ENCODE results near the gene MTOR. TPM values are rescaled to one million over a fixed set of nuclear protein-coding genes. Genes with fewer than 3 reads are reported as not detected.

The MTOR gene
- total and polyA plus RNA-seq, 2 donors (not counting 3 experiments of a cell fraction or from before 2014, with no cell fraction given): 33.5 to 50.4 TPM

- peak overlapping the region; percentile 14 for H2AFZ ChIP-seq (ENCODE audit: low read depth, low read length)
- H3K79me2 ChIP-seq (ENCODE audit: control insufficient read depth, insufficient read depth, low read length): peaks cover 17% of the 10 kb centered on the region
- dilution Hi-C loops (cut with MboI; ENCODE audit: extremely low pct_ligation_motif_present, low sequenced_read_pairs): no loop called here
- H3K9me3 ChIP-seq (replicated peaks; ENCODE audit: control insufficient read depth, insufficient read depth, low read length): no peaks in the 10 kb centered on the region
- FAIRE-seq (no peak), DNase-seq (ENCODE audit: low read depth, low spot score) (peak; percentile 63)
- no peaks in the 10 kb centered on the region for H3K36me3 ChIP-seq (ENCODE audit: control insufficient read depth in 2 of 2, extremely low read depth in 1 of 2, insufficient read depth in 2 of 2, low read length in 2 of 2)
- no TSS peak for BruUV-seq (replicated peaks)
- H3K4me2 ChIP-seq (ENCODE audit: insufficient read depth, low read length): peak overlapping the region; percentile 19
- no peaks in the 10 kb centered on the region for H3K27me3 ChIP-seq (ENCODE audit: control insufficient read depth in 2 of 2, insufficient read depth in 2 of 2, low read length in 2 of 2)
- no peak overlapping the region for H3K27ac ChIP-seq (ENCODE audit: insufficient read depth, low read depth, low read length)
- ChIA-PET CTCF (interaction anchor here (0.6 to 1.8 kb wide), 8 partner anchors 9 to 373 kb away, joined by 3 to 17 read pairs (median 6); partner anchors contain the start of gene MTOR), POLR2A (interaction anchor here (0.5 to 1.4 kb wide), 7 partner anchors 10 to 654 kb away, joined by 3 to 9 read pairs (median 4); partner anchors contain the start of genes KIAA2013 and MTOR)
- H3K4me1 ChIP-seq (ENCODE audit: control insufficient read depth, extremely low read depth, insufficient read depth, low read length): peaks cover 15% of the 10 kb centered on the region
- H3K4me3 ChIP-seq (replicated peaks in 1 of 3; ENCODE audit: insufficient read depth in 1 of 3, low read depth in 1 of 3, low read length in 3 of 3): no peak overlapping the region
- H4K20me1 ChIP-seq (replicated peaks; ENCODE audit: control insufficient read depth, extremely low read depth, insufficient read depth, low read length): no peaks in the 10 kb centered on the region
- intact Hi-C loops (cut with micrococcal nuclease): loop anchor here (10.0 kb wide), 2 partner anchors 462 to 532 kb away; partner anchors contain the start of genes AGTRAP, CLCN6 and MTHFR
- no peak overlapping the region for H3K9ac ChIP-seq (replicated peaks; ENCODE audit: extremely low read depth, insufficient read depth, low read length)
- TF ChIP-seq CTCF (IDR thresholded peaks at IDR 0.05; ENCODE audit: extremely low read depth in 1 of 2, insufficient read depth in 1 of 2, low read depth in 1 of 2, low read length in 2 of 2) (no peak), POLR2AphosphoS5 (IDR thresholded peaks at IDR 0.05; ENCODE audit: insufficient read depth, low read depth, low read length) (no peak), GATA2 (IDR thresholded peaks at IDR 0.05; ENCODE audit: insufficient read depth, insufficient read length, low read depth, low read length) (no peak), EZH2 (IDR thresholded peaks at IDR 0.05; ENCODE audit: borderline replicate concordance, low read depth, low read length, severe bottlenecking) (no peak), POLR2A (IDR thresholded peaks at IDR 0.05; ENCODE audit: low read depth, low read length) (no peak), MYC (IDR thresholded peaks at IDR 0.05; ENCODE audit: low read depth, low read length) (no peak), FOS (IDR thresholded peaks at IDR 0.05; ENCODE audit: borderline replicate concordance, insufficient read depth, low read length) (no peak), MAX (IDR thresholded peaks at IDR 0.05; ENCODE audit: insufficient read depth, insufficient read length) (no peak), JUN (IDR thresholded peaks at IDR 0.05; ENCODE audit: borderline replicate concordance, insufficient read depth, insufficient read length, low read depth) (no peak)
- no peaks in the 10 kb centered on the region for H3K9me1 ChIP-seq (replicated peaks; ENCODE audit: control insufficient read depth, extremely low read depth, insufficient read depth, low read length)
These were observed 10.1 kb upstream of the MTOR start for GRCh38 chr1:11272544-11272831.

All from endothelial cell of umbilical vein (primary cell).